Kidney (tissue), 14 donors: ENCODE measurements around the gene IMMP2L. TPM values are rescaled to one million over a fixed set of nuclear protein-coding genes. Genes with fewer than 3 reads are reported as not detected.

Experiments used
- DNase-seq, 5 donors: peaks; one replicate each; pipeline ENCODE4 v3.0.0-alpha.2; 2013 to 2020
- FAIRE-seq: peaks from 2 replicates; lab custom pipeline; 2012; peaks lifted over from hg19 to GRCh38; lab: Jason Lieb, UNC
- H3K27ac ChIP-seq, 2 donors: one replicate each; pipeline ENCODE4 v1.7.0; 2013; ENCODE audit warnings: low read depth in 2 of 2, low read length in 2 of 2, inconsistent platforms in 1 of 2
- H3K27me3 ChIP-seq: one replicate; pipeline ENCODE4 v1.7.1; 2013; ENCODE audit warnings: low read length, inconsistent platforms; ENCODE audit not compliant: control insufficient read depth, insufficient read depth
- H3K36me3 ChIP-seq, 3 donors: one replicate each; pipeline versions ENCODE4 v1.7.0 to v1.7.1; 2013; ENCODE audit warnings: low read length in 3 of 3, control low read depth in 1 of 3, inconsistent platforms in 1 of 3; ENCODE audit not compliant: insufficient read depth in 3 of 3, control insufficient read depth in 2 of 3
- H3K4me1 ChIP-seq, 3 donors: one replicate each; pipeline versions ENCODE4 v1.7.0 to v1.7.1; 2013; ENCODE audit warnings: low read length in 3 of 3, inconsistent platforms in 1 of 3, low read depth in 1 of 3; ENCODE audit not compliant: control insufficient read depth in 2 of 3, insufficient read depth in 2 of 3
- H3K4me3 ChIP-seq, 3 donors: one replicate each; pipeline versions ENCODE4 v1.7.0 to v1.8.1; 2013; ENCODE audit warnings: low read length in 3 of 3, control low read depth in 1 of 3, inconsistent platforms in 1 of 3
- H3K9ac ChIP-seq, 3 donors: one replicate each; pipeline versions ENCODE4 v1.7.0 to v1.7.1; 2013; ENCODE audit warnings: low read length in 3 of 3, control low read depth in 1 of 3, inconsistent platforms in 1 of 3
- H3K9me3 ChIP-seq, 3 donors: one replicate each; pipeline versions ENCODE4 v1.7.0 to v1.7.1; 2013; ENCODE audit warnings: low read length in 3 of 3, control low read depth in 1 of 3, inconsistent platforms in 1 of 3; ENCODE audit not compliant: control insufficient read depth in 2 of 3, insufficient read depth in 1 of 3
- CTCF ChIP-seq: IDR thresholded peaks from 3 replicates; pipeline ENCODE4 v1.5.1; 2012; ENCODE audit warnings: mild to moderate bottlenecking, moderate library complexity, borderline replicate concordance; ENCODE audit not compliant: insufficient read depth; ENCODE audit errors: extremely low read depth
- intact Hi-C: fragments of 100-400 bp; cut with DNase I; formaldehyde crosslinking; loops from one replicate; pipeline ENCODE4 v1.11.1; 2022
- polyA plus RNA-seq: library from polyadenylated mRNA; stranded (reverse); fragments of 350-450 nt; fragmentation: Illumina TruSeq; extraction: RNeasy Lipid Tissue Mini Kit (QIAGEN cat#74804); gene quantifications from one replicate; pipeline ENCODE4 v1.2.3, GENCODE V29; 2014; ENCODE audit warnings: low read depth, low replicate concordance; ENCODE audit not compliant: insufficient read depth
- total RNA-seq: library from RNA; stranded (reverse); fragmentation: NEBNext Ultra II Directional; extraction: Animal tissue kit (Norgen Biotek cat#: 25700); gene quantifications from one replicate; pipeline ENCODE4 v1.2.1, GENCODE V29; 2021
- donor health status: control.
- donor health status: control.
- donor health status: control.
- donor health status: control.
- donor health status: control.
- donor health status: DM: yes; HTN: yes; CAD: no.
- donor health status: Normal renal cell carcinoma (clear cell type).

The IMMP2L gene
- total and polyA plus RNA-seq, 2 donors from 2014 or later, result 46.4 to 52.1 TPM

- Histone ChIP-seq H3K4me3 (no peak overlapping the region), H3K9me3 (no peaks in the 10 kb centered on the region), H3K4me1 (peaks cover 0 to 6% (median 2%) of the 10 kb centered on the region in 3 donors), H3K9ac (no peak overlapping the region), H3K36me3 (no peaks in the 10 kb centered on the region), H3K27ac (no peak overlapping the region), H3K27me3 (no peaks in the 10 kb centered on the region)
- no peak for TF ChIP-seq CTCF
- intact Hi-C loops, result no loop called here
- FAIRE-seq, result no peak
- DNase-seq, result peak in 2 of 5 donors; percentile 29 to 47
These were observed 170.0 kb downstream of the IMMP2L start for GRCh38 chr7:111392294-111392693.

DNA sequence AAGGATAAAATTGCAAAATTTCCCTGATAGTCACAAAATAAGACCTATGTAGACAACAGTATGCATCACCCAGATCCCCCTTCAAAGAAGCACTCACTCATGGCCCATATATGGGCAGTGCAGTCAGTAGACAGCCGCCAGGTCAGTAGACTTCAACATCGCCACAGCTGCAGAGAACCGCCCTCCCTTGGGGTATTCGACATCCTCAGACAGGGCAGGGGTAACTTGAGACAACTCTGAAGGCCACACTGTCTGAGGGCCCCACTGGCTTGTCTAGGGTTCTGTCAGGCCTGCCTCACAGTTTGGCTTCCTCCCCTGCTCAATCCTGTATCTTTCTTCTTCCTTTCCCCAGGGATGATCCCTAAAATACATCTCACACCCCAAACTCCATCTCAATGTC, 172.3 kb downstream of the IMMP2L start:
- Histone ChIP-seq H3K36me3 (no peaks in the 10 kb centered on the region), H3K9me3 (no peaks in the 10 kb centered on the region), H3K9ac (no peak overlapping the region), H3K27me3 (no peaks in the 10 kb centered on the region), H3K4me1 (peaks cover 0 to 6% (median 2%) of the 10 kb centered on the region in 3 donors), H3K4me3 (no peak overlapping the region), H3K27ac (no peak overlapping the region)
- intact Hi-C loops, result no loop called here
- no peak for FAIRE-seq
- no peak for TF ChIP-seq CTCF
- DNase-seq, result no peak

DNA sequence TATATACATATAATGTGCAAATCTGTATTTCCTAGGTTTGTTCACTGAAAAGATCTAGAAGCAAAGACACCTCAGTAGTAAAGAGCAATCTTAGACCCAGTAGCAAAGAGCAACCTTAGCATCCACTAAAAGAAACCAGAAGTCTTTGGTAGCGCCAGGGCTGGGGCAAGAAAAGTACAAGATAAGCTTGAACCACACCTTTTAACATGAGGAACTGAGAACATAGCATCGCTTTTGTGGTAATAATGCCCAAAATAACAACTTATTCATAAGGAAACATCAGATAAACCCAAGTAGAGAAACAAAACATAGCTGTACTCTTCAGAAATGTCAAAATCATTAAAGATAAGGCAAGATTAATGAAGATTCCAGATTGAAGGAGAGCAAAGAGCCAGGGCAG, 173.4 kb downstream of the IMMP2L start:
- Histone ChIP-seq H3K27ac (no peak overlapping the region), H3K9ac (no peak overlapping the region), H3K9me3 (no peaks in the 10 kb centered on the region), H3K4me3 (no peak overlapping the region), H3K4me1 (peaks cover 0 to 6% (median 2%) of the 10 kb centered on the region in 3 donors), H3K27me3 (no peaks in the 10 kb centered on the region), H3K36me3 (no peaks in the 10 kb centered on the region)
- no peak for TF ChIP-seq CTCF
- FAIRE-seq (no peak), DNase-seq (no peak)
- intact Hi-C loops, result no loop called here

DNA sequence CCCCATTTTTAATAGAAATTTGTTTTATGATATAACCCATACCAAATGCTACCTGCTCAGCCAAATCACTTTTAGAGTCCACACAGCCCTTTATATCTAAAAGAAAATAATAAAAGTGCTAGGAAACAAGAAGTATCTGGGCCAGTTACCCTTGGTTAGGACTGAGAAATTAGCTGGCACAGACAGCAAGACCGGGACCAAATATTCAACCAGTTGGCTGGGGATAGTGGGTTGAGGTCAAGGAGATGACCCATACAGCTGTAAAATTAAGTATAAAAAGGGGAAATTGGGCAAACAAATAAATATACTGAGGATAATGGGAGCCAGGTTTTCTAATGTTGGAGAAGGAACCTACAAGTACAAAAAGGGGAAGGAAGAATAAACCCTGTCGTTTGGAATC, 174.3 kb downstream of the IMMP2L start:
- Histone ChIP-seq H3K9ac (no peak overlapping the region), H3K4me1 (peaks cover 0 to 6% (median 0%) of the 10 kb centered on the region in 3 donors), H3K36me3 (no peaks in the 10 kb centered on the region), H3K27me3 (no peaks in the 10 kb centered on the region), H3K4me3 (no peak overlapping the region), H3K9me3 (no peaks in the 10 kb centered on the region), H3K27ac (no peak overlapping the region)
- no peak for FAIRE-seq
- no peak for TF ChIP-seq CTCF
- no peak for DNase-seq
- intact Hi-C loops, result no loop called here
